ENCODE measurements around the gene KCNE3.

DNA sequence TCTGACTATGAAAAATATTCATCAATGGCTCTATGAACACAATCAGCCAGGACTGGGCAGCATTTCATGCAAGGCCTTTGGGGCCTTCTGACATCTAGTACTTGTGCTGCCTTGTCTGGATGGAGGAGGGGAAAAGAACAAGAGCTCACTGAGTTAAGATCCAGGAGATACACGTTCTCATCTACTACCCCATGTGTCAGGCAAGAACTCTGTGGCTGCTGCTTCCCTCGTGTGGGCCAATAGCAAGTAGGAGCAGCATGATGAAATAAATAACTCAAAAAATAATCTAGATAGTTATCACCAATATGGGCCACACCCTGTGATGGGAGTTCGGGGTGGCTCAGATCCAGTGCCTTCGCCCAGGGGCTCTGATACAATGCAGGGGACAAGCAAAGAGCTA is 7.3 kb downstream of the KCNE3 start:
- TF ChIP-seq, protein P1, sequence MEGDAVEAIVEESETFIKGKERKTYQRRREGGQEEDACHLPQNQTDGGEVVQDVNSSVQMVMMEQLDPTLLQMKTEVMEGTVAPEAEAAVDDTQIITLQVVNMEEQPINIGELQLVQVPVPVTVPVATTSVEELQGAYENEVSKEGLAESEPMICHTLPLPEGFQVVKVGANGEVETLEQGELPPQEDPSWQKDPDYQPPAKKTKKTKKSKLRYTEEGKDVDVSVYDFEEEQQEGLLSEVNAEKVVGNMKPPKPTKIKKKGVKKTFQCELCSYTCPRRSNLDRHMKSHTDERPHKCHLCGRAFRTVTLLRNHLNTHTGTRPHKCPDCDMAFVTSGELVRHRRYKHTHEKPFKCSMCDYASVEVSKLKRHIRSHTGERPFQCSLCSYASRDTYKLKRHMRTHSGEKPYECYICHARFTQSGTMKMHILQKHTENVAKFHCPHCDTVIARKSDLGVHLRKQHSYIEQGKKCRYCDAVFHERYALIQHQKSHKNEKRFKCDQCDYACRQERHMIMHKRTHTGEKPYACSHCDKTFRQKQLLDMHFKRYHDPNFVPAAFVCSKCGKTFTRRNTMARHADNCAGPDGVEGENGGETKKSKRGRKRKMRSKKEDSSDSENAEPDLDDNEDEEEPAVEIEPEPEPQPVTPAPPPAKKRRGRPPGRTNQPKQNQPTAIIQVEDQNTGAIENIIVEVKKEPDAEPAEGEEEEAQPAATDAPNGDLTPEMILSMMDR (conservative IDR thresholded peaks at IDR 0.05) = no peak
- TF ChIP-seq ZFX (IDR thresholded peaks at IDR 0.05) = no peak

Measured in C4-2B (cell line).